GM21786 (cell line): ENCODE data around the gene EFHD2.
"Not testable (repeated sequence)": the region's sequence is repeated elsewhere in the genome, so short reads cannot be mapped to it uniquely, and the experiment has no call there.

Experiments used
- ATAC-seq: cut with Tn5 transposase; IDR thresholded peaks from one replicate; pipeline ENCODE4 v1.9.1; 2021; ENCODE audit not compliant: unreplicated experiment

Gene EFHD2

DNA sequence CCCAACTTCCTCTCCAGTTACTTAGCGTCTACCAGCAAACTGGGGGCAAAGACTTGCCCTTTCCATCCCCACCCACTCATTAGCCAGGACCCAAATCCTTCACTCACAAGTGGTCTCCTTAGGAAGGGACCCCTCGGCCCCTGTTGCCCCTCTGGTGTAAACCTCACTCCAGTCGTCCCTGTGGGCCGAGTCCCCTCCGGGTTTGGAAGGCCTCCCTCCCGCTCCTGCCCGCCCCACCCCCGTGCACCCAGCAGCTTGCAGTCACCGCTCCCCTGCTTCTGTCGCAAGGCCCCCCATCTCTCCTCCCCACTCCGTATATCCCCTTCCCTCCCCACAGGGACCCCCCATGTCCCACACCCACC lies 1.2 kb downstream of the EFHD2 start:
- ATAC-seq, result no peak

DNA sequence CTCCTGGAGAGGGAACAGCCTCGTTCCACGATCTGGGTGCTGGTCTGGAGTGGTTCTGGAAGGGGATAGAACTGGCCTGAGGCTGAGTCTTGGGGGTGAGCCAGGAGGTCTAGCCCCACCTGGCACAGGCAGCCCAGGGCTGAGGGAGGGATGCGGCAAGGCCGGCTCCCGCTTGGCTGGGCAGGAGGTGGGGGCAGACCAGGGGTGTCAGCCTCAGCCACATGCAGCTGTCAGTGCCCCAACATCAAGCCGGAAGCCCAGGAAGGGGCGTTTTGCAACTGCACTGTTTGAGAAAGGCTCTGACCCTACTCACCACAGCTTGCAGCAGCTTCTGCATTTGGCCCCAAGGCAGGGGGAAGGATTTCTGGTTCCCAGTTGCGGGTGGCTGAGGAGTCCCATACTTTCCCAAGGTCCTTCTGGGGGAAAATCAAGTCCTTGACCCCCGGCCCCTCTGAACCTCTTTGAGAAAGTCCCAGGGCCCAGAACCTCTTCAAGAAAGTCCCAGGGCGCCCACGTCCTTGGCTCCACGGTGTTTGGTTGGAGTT lies 2.0 kb downstream of the EFHD2 start:
- ATAC-seq, result peak; percentile 58

DNA sequence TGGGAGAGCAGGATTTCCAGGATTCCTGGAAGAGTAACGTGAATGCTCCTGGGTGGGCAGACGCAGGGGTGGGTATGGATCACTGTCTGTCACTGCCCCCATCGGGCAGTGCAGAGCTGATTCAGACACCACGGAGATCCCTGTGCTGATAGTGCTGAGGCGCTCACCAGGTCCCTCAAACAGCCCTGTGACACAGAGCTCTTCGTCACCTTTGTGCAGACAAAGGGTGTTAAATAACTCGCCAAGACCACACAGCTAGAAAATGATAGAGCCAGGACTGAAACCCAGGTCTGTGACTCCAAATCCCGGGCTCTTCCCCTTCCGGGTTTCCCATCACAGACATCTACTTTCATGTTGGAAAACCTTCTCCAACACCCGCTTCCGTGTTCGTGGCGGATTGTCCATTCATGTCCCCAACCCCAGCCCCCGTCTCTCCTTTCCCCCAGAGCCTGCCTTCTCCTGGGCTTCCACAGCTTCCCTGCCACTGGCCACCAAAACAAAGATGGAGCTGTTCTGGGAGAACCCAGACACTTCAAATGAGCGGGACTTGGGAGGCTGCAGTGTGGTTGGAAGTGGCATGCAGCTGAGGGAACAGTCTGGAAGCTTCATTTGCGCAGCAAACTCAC lies 2.6 kb downstream of the EFHD2 start:
- ATAC-seq, result no peak

DNA sequence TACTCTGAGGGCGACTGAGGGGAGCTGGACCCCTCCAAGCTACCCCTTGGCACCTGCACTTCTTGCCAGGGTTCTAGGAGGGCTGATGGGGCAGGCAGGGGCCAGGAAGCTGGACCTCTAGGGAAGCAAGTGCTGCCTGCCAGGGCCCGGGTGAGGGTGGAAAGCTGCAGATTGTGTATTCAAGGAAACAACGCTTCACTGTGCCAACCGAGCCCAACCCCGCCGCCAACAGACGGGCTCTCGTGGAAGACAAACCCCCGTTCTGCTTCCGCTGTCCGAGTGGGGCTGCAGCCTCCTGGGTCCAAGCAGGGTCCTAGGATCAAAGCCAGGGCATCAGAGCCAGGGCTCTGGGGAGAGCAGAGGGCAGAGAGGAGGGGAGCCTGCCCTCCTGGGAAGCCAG lies 3.2 kb downstream of the EFHD2 start:
- no peak for ATAC-seq

DNA sequence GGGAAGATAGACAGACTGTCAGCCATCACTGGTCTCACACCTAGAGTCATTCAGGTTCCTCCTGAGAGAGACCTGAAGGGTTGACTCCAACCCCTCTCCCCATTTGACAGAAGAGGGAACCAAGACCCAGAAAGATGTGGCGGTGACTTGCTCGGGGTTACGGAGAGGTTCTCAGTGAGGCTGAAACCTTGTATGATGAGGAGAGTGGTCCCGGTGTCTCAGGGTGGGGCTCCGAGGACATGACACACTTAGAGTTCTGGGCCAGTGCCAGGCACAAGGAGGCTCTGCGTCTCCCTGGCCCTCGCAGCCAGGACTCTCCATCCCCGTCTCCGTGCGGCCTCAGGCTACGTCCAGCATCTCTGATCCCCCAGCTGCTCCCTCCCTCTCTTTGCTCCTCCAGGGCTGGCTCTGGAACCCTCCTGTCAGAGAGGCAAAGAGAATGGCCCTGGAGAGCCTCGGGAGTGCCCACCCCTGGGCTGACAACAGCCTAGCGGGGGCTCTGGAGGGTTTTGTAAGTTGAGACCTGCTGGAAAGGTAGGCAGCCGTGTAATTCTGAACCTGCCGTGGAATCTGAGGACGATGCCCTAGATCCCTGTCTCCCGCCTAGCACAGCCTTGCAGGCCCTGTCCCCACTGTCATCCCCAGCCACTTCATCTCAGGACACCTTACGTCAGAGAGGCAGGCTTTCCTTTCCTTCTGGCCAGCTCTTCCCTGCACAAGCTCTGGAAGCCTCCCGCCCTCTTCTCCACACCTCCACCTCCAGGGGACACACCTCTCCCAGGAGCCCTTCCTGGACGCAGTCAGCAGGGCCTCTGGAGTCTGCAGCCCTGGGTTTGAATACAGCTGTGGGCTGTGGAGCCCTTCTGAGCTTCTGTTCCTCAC lies 4.1 kb downstream of the EFHD2 start:
- ATAC-seq, result no peak

DNA sequence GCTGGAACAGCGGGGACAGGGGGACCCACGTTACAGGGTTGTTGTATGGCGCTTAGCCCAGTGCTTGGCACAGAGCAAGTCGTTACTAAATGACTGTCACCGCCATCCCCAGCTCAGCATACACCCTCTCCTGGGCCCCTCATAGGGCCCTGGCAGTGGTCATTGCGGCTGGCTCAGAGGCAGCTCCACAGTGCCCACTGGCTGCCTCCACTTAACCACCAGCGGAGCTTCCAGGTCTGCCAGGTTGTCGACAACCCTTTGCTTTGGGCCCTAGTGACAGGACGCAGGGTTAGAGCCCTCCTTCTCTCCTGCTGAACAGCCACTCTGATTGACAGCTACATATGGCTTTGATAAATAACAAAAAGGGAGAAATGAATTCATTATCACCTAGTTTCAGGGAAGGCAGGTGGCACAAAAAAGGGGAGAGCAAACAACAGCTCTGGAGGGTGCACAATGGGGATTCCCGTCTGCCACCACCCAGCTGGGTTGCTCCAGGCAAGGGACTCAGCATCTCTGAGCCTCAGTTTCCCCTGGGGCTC lies 4.8 kb downstream of the EFHD2 start:
- no peak for ATAC-seq

DNA sequence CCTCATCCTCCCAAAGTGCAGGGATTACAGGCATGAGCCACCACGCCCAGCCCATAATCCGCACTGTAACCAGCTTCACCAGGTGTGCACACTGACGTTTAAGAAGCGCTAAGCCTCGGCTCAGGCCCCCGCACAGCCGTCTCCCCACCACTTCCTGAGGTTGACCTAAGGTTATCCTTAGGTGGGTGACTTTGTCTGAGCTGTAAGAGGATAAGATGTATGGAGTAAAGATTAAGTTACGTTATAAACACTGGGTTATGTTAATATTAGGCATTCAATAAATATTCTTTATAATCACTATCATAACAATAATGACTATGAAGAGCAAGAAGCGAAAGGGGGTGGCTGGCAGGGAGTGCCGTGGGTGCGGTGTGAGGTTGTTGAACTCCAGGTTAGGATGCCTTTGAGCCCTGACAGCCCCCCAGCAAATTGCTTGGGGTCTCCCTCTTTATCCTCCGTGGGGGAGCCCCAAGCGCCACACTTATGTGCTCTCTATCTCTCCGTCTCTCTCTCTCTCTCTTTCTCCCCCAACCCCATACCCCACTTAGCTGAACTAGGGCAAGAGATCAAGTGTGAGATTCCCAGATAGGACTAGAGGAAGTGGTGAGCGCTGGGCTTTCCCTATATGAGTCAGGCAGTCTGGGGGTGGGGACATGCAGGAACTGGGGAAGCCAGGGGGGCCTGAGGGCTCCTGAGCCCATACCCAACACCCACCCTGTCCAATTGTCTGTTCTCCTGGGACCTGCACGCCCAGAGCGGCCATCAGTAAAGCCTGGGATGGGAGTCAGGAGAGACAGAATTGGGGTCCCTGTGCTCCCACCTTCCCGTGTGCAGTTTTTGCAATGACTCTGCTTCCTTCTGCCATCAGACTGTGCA lies 7.6 kb downstream of the EFHD2 start:
- peak; percentile 43 for ATAC-seq

DNA sequence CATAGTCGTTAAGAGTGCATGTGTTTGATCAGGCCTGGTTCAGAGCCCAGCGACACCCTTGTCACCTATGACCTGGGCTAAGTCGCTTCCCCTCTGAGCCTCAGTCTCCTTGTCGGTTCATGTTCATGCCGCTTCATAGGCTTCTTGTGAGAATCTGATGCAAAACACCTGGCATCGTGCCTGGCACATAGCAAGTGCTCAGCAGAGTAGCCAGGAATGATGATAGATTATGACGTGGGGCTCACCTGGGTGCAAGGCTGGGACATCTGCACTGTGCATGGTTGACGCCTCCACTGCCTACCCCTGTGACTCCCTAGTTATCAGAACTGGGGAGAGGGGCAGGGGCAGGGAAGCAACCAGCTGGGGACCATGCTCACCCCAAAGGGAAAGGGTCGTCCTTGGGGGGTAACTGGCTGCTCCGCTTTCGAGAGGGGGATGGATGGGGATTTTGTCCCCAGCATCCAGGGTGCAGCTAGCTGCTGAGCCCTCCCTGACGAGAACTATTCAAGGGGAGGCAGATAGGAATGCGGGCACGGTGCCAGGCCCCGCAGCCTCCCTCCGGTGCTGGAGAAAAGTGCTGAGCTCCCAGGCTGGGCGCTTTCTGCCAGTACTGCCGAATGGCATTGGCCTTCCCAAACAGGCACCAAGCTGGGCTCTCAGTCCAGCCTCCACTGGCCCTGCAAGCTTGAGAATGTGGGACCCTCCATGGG lies 9.3 kb downstream of the EFHD2 start:
- ATAC-seq, result no peak

DNA sequence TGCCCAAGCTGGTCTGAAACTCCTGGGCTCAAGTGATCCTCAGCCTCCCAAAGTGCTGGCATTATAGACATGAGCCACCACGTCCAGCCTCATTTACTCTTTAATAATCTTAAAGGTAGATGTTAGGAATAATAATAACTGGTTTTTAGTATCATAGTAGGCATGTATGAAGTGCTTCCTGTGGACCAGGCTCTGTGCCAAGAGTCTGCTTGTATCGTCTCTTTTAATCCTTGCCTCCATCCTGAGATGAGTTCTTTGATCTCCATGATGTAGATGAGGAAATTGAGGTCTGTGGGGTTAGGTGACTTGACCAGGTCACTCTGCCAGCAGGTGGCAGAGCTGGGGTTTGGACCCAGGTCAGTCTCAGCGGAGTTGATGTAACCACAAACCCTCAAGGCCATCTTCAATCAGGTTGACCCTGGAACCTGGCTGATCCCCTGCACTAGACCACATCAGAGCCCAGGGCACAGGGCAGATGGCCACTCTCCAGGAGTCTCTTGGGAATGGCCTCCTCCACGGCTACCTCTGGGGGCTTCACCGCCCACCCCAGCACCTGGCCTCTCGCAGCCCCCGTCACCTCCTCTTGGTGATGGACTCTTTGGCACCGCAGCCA lies 11.3 kb downstream of the EFHD2 start:
- no peak for ATAC-seq

DNA sequence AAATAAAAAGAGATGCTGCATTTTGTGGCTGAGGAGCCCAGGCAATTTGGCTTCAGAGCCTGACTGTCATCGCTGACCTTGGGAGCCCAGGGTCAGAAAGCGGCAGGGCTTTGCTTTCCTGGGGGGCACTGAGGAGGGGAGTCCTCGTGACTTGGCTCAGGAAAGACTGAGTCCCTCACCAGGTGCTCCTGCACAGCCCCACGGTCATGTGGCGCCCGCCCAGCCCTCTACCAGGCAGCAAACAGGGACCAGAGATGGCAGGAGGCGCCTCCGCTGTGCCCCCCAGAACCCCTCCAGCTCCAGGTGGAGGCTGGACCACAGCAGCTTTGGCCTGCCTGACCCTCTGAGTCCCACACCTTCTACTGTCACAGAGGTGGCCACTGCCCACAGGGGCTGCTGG lies 13.2 kb downstream of the EFHD2 start:
- no peak for ATAC-seq

DNA sequence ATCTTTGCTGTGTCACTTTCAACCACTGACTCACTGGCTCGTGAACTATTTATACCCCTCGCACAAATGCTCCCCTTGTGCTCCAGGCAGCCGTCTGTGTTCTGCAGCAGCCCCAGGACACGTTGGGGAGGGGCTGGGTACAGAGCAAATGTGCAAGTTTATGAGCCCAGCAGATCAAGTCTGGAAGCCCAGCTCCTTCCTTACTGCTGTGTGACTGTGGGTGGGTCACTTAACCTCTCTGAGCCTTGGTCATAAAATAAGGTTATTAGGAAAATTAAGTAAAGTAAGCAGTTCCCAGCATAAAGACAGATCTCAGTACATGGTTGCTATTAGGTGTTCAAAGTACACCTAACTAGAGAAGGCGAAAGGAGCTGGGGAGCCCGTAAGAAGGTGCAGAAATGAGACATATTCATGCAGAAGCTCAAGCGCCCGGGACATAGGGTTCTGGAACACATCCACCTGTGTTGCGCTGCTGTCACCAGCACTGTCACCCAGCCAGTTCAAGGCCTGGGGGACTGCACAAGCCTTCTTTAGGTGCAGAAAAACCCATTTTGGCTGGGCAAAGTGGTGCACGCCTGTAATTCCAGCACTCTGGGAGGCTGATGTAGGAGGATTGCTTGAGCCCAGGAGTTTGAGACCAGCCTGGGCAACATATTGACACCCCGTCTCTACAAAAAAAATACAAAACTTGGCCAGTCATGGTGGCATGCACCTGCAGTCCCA lies 13.8 kb downstream of the EFHD2 start:
- no peak for ATAC-seq

DNA sequence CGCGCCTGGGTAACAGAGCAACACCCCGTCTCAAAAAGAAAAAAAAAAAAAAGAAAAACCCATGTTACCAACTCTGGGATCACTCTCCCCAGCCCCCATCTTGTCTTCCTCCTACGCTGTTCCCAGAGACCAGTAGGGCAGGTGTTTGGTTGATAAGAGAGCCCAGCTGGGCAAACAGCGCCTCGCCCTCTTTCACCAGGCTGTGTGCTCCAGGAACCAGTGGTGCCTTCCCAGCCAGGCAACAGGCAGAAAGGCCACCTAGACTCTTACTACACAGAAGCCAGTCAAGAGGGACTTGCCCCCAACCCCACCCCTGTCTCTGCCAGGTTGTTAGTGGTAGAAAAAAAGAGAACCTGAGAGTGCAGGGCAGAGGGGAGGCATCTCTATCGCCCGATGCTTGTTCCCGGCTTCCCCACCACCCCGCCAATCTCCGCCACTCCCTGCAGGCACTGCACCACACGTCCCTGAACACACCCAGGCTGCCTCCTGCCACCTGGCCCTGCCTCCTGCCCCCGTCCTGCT lies 14.5 kb downstream of the EFHD2 start:
- ATAC-seq, result no peak

DNA sequence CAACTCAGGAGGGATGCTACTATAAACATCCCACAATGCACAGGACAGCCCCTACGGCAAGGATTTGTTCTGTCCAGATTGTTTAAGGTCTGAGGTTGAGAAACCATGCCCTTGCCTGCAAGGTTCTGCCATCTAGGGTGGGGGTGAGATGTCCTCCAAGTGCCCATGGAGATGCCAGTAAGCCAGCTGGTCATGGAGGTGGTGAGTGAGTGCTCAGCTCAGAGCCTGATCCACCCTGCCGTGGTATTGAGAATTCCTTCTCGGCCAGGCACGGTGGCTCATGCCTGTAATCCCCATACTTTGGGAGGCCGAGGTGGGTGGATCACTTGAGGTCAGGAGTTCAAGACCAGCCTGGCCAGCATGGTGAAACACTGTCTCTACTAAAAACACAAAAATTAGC lies 15.3 kb downstream of the EFHD2 start:
- ATAC-seq, result no peak

DNA sequence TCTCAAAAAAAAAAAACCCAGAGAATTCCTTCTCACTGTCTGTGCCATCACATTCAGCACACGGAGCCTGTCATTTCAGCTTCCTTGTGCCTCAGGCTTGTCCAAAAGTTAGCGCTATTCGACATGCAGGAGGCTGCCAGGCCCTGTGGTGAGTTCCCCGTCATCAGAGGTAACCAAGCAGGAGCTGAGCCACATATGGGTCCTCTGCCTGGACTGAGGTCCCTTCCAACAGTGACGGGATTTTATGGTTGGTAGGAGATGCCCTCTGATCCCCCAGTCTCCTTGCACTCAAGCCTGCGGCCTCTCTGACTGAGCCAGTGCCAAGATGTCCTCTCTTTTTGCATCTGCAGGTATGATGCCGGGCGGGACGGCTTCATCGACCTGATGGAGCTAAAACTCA lies 15.8 kb downstream of the EFHD2 start:
- no peak for ATAC-seq

DNA sequence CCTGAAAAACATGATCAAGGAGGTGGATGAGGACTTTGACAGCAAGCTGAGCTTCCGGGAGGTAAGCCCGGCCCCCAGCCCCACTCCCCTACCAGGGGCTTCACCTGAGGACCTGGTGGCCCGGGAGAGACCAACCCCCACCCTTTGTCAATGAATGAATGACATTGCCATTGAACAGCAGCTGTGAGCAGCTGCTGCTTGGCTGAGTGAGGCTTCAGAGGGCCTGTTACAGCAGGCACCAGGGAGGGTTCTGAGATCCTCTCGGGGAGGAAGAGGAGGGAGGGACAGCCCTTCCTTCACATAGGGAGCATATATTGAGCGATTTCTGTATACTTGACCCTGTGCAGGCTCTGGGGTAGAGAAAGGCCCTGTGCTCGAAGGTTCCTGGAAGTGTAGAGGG lies 16.3 kb downstream of the EFHD2 start:
- ATAC-seq, result no peak

DNA sequence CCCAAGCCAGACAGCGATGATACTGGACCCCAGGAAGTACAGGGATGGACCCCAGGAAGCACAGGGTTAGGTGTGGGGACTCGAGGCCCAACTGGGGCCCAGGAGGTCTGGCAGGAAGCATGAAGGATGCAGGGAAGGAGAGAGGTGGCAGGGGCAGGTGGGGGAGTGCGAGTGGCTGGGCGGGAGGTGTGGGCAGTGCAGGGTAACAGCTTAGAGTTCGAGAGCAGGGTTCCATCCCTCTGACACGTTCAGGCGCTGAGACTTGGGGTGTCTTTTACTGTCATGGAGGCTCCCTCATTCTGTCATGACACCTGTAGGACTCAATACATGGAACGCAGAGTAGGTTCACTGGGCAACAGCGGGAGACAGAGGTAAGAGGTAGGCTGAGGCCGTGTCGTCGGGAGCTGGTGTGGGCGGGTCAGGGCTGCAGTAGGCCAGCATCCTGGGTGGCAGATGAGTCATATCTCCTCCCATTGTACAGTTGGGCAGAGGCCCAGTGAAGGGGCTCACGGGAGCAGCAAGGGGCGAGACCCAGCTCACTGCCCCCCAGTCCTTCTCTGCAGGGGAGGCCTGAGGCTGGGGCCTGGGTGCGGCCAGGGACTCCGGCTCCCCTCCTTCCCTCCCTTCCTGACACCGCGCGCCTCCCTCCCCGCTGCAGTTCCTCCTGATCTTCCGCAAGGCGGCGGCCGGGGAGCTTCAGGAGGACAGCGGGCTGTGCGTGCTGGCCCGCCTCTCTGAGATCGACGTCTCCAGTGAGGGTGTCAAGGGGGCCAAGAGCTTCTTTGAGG lies 17.0 kb downstream of the EFHD2 start:
- no peak for ATAC-seq

DNA sequence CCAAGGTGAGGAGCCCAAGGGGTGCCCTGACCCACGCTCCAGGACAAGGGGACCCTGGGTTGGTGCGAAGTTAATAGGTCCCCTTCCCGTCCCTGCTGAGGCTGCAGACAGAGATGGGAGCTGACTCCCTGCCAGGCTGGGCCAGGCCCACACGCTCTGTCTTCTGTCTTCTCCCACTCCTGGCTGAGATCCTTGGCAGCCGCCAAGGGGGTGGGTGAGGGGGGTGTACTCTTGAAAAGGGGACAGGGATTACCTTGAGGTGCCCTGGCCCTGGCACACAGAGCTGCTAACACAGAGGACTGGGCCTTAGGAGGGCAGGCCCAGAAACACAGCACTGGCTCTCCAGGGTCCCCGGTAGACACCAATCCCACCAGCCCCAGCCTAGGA lies 17.6 kb downstream of the EFHD2 start:
- ATAC-seq, result no peak

DNA sequence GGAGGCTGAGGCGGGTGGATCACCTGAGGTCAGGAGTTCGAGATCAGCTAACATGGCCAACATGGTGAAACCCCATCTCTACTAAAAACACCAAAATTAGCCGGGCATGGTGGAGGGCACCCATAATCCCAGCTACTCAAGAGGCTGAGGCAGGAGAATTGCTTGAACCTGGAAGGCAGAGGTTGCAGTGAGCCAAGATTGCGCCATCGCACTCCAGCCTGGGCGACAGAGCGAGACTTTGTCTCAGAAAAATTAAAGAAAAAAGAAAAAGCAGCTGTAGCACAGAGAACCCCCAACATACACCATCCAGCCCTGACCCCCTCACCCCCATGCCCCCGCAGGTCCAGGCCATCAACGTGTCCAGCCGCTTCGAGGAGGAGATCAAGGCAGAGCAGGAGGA lies 18.6 kb downstream of the EFHD2 start:
- not testable (repeated sequence) for ATAC-seq
